ENCODE measurements around the gene C3orf38.
"Not testable (repeated sequence)": the region's sequence is repeated elsewhere in the genome, so short reads cannot be mapped to it uniquely, and the experiment has no call there.

Gene C3orf38

DNA sequence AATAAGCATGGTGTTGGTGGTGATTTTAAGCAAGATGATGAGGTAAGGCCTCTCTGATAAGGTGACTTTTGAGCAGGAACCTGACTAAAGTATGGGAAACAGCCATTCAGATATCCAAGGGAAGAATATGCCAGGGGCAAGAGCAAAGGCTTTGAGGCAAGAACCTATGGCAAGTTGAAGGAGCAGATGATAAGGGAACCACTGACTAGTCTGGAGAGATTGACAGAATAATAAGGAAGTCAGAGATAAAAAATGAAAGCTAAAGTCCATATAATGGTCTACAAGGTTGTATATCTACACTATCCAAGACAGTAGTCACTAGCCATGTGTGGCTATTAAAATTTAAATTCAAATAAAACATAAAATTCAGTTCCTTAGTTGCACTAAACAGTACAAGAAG lies 2.5 kb upstream of the C3orf38 start:
- Mint-ChIP-seq H3K27ac (no peak overlapping the region), H3K4me3 (peak overlapping the region; percentile 6)

DNA sequence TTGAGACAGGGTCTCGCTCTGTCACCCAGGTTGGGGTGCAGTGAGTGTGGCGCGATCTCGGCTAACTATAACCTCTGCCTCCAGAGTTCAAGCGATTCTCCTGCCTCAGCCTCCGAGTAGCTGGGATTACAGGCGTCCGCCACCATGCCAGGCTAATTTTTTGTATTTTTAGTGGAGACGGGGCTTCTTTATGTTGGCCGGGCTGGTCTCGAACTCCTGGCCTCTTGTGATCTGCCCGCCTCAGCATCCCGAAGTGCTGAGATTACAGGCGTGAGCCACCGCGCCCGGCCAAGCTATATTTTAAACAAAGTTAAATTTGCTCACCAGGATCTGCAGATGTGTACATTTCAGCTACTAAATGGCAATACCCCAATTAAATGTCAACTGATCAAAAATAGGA lies 1.1 kb upstream of the C3orf38 start:
- peak overlapping the region; percentile 96 for H3K27ac Mint-ChIP-seq
- H3K4me3 Mint-ChIP-seq, result peak overlapping the region; percentile 97
- peaks cover 2% of the 10 kb centered on the region for H3K36me3 Mint-ChIP-seq
- H3K9me3 Mint-ChIP-seq, result no peaks in the 10 kb centered on the region
- peaks cover 22% of the 10 kb centered on the region for H3K4me1 Mint-ChIP-seq
- H3K27me3 Mint-ChIP-seq, result no peaks in the 10 kb centered on the region

More for the DNA sequence above, 2.5 kb upstream of the C3orf38 start:
- Mint-ChIP-seq H3K9me3 (no peaks in the 10 kb centered on the region), H3K4me1 (peaks cover 14% of the 10 kb centered on the region), H3K36me3 (no peaks in the 10 kb centered on the region), H3K27me3 (no peaks in the 10 kb centered on the region)

DNA sequence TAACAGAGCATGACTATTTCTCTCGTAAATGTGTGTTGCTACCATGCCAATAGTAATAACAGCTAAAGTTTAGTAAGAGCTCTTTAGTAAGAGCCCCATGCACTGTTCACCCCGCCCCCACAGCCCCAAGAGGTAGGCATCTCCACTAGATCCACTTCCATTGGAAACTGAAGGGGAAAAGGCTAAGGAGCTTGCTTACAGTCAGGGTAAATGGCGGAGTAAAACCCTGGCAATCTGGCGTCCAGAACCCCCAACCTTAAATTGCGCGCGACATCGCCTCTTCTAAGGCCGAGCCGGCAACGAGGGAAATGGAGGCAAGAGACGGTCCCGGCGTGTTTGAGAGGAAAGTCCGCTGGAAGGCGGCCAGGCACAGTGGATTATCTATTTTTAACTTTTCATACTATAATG lies 654 bp upstream of the C3orf38 start:
- H3K36me3 Mint-ChIP-seq, result peaks cover 2% of the 10 kb centered on the region
- H3K4me1 Mint-ChIP-seq, result peaks cover 22% of the 10 kb centered on the region
- no peaks in the 10 kb centered on the region for H3K9me3 Mint-ChIP-seq
- H3K27ac Mint-ChIP-seq, result peak overlapping the region; percentile 96
- H3K4me3 Mint-ChIP-seq, result peak overlapping the region; percentile 97
- no peaks in the 10 kb centered on the region for H3K27me3 Mint-ChIP-seq

DNA sequence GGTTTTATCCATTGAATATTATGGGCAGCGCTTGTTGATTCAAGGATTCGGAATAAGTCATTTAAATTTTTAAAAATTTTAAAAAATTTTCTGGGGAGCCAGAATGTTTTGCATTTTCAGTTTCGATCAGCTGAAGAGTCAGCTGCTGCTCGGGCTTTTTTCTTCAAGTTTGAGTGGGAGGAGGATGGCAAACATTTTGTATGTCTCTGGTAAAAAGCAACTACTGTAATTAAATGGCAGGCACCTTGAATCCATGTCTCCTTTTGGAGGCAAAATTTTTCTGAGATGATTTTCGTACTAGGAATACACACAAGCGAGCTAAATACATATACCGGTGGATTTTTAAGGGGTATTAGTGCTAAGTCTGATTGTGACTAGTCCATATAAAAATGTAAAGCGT lies 612 bp downstream of the C3orf38 start:
- H3K36me3 Mint-ChIP-seq, result peaks cover 4% of the 10 kb centered on the region
- peak overlapping the region; percentile 98 for H3K27ac Mint-ChIP-seq
- H3K27me3 Mint-ChIP-seq, result no peaks in the 10 kb centered on the region
- H3K9me3 Mint-ChIP-seq, result no peaks in the 10 kb centered on the region
- H3K4me1 Mint-ChIP-seq, result peaks cover 27% of the 10 kb centered on the region
- peak overlapping the region; percentile 98 for H3K4me3 Mint-ChIP-seq

DNA sequence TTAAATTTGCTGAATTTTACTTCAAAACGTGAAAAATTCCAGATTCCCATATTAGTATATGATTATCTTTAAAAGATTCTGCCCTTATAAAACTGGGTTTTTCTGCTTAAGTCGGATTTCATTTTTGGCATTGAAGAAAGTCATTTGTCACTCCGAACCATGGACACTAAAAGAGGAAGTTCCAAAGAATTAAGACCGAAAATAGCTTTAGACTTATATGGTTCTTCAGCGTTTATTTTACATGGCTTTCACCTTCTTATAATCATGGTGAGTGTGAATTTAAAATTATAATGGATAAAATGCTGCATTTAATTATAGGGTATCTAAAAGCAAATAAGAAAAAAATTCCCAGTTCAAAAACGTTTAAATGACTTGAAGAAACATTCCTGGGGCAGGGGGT lies 1.0 kb downstream of the C3orf38 start:
- peak overlapping the region; percentile 98 for H3K27ac Mint-ChIP-seq
- H3K4me1 Mint-ChIP-seq, result peaks cover 30% of the 10 kb centered on the region
- H3K9me3 Mint-ChIP-seq, result no peaks in the 10 kb centered on the region
- H3K4me3 Mint-ChIP-seq, result peak overlapping the region; percentile 98
- H3K36me3 Mint-ChIP-seq, result peaks cover 7% of the 10 kb centered on the region
- H3K27me3 Mint-ChIP-seq, result no peaks in the 10 kb centered on the region

DNA sequence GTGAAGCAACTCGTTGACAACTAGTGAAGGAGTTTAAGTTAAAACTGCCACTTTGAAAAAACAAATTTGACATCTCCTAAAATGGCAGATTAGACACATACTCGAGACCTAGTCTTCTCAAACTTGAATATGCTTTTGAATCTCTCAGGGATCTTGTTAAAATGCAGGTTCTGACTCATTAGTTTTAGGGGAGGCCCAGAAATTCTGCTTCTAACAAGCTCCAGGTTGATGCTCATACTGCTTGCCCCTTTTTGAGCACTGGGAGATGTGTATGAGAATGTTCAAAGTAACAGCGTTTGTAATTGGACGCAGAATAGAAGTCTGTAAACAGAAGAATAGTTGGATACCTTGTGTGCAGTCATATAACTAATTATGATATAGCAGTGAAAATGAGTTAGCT lies 1.6 kb downstream of the C3orf38 start:
- Mint-ChIP-seq H3K4me1 (peaks cover 35% of the 10 kb centered on the region), H3K27ac (peak overlapping the region; percentile 98), H3K4me3 (peak overlapping the region; percentile 98), H3K9me3 (no peaks in the 10 kb centered on the region), H3K36me3 (peaks cover 9% of the 10 kb centered on the region), H3K27me3 (no peaks in the 10 kb centered on the region)

DNA sequence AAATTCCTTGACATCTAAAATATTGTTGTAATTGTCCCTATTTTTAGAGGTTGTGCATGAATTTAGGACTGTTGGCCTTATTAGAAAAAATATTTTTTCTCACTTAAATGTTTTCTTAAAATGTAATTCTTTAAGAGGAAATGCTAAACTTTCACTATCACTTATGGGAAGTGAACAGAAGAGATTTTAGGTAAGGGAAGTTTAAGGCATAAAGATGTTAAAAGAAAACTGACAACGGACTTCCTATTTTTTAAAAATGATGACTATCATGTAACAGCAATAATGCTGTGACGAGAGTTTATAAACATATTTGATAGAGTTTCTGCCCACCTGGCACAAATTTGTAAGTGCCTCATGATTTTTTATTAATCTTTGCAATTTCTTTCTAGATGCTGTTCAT lies 3.1 kb downstream of the C3orf38 start:
- Mint-ChIP-seq H3K36me3 (peaks cover 17% of the 10 kb centered on the region), H3K27ac (peak overlapping the region; percentile 10), H3K4me1 (peaks cover 47% of the 10 kb centered on the region), H3K9me3 (no peaks in the 10 kb centered on the region), H3K4me3 (peak overlapping the region; percentile 54), H3K27me3 (no peaks in the 10 kb centered on the region)

DNA sequence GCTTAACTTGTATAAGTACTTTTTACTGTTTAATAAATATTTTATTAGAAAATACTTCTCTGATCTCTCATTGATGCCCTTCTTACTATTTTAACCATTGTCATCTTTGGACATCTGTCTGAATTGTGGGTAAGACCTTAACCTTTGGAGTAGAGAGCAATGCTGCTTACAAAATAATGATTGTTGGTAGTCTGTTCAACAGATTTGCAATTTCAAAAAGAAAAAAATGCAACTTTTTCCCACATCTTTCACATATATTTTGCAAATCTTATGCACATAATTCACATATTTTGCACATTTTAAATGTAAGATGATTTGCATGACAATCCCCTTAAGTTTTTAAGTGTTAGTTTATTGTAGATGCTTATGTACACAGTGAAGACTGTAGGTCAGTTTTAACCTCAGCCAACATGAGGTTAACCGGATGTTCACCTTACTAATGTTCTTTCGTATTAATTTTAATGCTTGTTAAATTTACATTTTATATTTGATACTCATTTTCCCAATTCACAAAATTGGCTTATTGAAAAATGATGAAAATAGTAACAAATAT lies 16.7 kb downstream of the C3orf38 start:
- Mint-ChIP-seq H3K9me3 (no peaks in the 10 kb centered on the region), H3K36me3 (peaks cover 26% of the 10 kb centered on the region), H3K4me1 (peaks cover 20% of the 10 kb centered on the region), H3K27ac (no peak overlapping the region), H3K27me3 (no peaks in the 10 kb centered on the region), H3K4me3 (no peak overlapping the region)

DNA sequence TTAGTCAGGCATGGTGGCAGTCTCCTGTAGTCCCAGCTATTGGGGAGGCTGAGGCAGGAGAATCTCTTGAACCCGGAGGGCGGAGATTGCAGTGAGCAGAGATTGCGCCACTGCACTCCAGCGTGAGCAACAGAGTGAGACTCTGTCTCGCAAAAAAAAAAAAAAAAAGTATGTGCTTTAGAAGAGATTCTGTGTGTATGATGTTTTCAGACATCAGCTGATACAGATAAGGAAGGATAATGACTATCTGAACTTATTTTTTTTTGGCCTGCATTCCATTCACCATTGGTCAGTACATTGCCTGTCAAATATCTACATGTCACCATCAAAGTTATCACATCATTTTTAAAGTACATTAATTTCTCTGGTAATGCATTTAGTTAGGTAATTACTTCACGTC lies 17.4 kb downstream of the C3orf38 start:
- Mint-ChIP-seq H3K36me3 (peaks cover 25% of the 10 kb centered on the region), H3K4me1 (peaks cover 16% of the 10 kb centered on the region), H3K4me3 (no peak overlapping the region), H3K9me3 (no peaks in the 10 kb centered on the region), H3K27me3 (no peaks in the 10 kb centered on the region), H3K27ac (no peak overlapping the region)

DNA sequence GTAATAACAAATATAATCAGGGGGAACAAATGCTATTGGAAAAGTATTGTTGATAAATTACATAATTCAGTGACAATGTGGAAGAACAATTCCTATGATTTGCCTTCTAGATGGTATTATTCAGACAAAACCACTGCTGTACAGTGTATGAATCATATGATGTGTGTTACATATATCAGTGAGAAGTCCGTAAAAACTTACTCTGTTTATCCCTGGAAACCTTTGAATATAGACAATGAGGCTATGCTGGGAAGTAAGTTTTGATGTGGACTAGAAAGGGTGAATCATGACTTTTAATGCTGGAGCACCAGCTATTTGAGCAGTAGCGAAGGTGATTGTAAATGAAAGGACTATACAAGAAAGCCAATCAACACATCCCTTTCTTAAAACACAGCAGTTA lies 17.9 kb downstream of the C3orf38 start:
- Mint-ChIP-seq H3K36me3 (peaks cover 23% of the 10 kb centered on the region), H3K27me3 (no peaks in the 10 kb centered on the region), H3K4me1 (peaks cover 10% of the 10 kb centered on the region), H3K27ac (no peak overlapping the region), H3K4me3 (no peak overlapping the region), H3K9me3 (no peaks in the 10 kb centered on the region)

DNA sequence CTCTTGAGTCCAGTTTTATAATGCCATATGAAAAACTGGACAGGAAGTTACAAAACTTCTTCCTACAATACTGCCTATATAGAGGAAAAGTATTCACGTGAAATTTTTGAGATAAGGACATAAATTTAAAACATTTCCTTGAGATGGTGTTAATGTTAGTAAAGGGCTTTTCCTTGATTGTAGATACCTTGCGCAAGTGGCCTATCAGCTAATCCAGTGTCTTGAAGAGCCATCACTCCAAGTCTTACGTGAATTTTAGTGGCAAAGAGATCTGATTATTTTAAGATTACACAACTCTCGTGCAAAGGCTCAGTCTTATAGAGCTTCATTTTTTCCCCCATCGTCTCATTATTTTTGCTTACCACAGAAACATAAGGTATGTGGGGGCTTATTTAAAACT lies 18.4 kb downstream of the C3orf38 start:
- no peak overlapping the region for H3K4me3 Mint-ChIP-seq
- H3K27ac Mint-ChIP-seq, result no peak overlapping the region
- no peaks in the 10 kb centered on the region for H3K9me3 Mint-ChIP-seq
- peaks cover 21% of the 10 kb centered on the region for H3K36me3 Mint-ChIP-seq
- H3K27me3 Mint-ChIP-seq, result no peaks in the 10 kb centered on the region
- peaks cover 6% of the 10 kb centered on the region for H3K4me1 Mint-ChIP-seq

DNA sequence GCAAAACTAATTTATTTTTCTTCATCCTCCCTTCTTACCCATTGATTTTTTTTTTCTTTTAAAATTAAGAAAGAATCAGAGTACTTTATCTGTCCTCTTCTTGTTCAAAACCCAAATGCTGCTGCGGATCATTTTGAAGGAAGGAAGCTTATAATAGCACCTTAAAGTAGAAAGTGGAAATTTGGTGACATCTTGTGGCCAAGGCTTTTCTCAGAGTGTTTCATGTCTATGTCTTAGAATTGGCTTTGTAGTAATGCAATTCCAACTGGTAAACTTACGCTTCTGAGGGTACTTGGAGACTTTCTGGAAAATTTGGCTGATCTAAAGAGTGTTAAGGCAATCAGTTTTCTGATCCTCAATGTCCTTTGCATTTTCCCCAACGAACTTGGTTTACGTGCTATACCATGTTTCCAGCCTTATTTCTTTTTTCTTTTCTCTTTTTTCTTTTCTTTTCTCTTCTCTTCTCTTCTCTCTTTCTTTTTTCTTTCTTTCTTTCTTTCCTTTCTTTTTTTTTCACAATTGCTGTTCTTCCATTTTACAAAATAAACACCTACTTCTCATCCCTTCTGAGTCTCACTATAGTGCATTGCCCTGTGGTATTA lies 30.7 kb downstream of the C3orf38 start:
- Mint-ChIP-seq H3K9me3 (no peaks in the 10 kb centered on the region), H3K27me3 (no peaks in the 10 kb centered on the region), H3K4me1 (peaks cover 7% of the 10 kb centered on the region), H3K4me3 (no peak overlapping the region), H3K27ac (no peak overlapping the region), H3K36me3 (peaks cover 2% of the 10 kb centered on the region)

DNA sequence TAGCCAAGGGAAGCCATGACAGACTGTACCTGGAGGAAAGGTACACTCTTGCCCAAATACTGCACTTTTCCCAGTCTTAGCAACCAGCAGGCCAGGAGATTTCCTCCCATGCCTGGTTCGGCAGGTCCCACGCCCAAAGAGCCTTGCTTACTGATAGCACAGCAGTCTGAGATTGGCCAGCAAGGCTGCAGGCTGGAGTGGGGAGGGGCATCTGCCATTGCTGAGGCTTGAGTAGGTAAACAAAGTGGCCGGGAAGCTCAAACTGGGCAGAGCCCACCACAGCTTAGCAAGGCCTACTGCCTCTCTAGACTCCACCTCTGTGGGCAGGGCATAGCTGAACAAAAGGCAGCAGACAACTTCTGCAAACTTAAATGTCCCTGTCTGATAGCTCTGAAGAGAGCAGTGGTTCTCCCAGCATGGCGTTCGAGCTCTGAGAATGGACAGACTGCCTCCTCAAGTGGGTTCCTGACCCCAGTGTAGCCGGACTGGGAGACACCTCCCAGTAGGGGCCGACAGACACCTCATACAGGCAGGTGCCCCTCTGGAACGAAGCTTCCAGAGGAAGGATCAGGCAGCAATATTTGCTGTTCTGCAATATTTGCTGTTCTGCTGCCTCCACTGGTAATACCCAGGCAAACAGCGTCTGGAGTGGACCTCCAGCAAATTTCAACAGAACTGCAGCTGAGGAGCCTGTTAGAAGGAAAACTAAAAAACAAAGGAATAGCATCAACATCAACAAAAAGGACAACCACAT lies 32.6 kb downstream of the C3orf38 start:
- H3K27ac Mint-ChIP-seq, H3K4me1 Mint-ChIP-seq: not testable (repeated sequence)

DNA sequence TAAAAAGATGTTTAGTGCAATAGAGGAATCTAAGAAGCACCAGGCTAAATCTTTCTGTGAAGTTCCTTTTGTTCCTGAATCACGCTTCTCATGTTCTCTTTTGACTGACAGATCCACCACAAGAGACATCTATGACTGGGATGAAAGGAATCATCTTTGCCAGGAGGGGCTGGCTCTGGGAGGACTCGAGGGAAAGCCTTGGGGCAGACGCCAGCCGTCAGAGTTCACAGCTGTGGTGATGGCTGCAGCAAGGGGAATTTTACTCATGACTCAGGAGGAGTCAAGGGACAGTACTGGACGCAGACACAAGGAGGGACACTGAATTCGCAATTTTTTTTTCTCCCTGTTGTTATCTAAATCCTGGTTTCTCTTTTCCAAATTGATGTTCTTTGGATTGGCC lies 38.7 kb downstream of the C3orf38 start:
- no peak overlapping the region for H3K27ac Mint-ChIP-seq
- no peaks in the 10 kb centered on the region for H3K27me3 Mint-ChIP-seq
- peaks cover 9% of the 10 kb centered on the region for H3K9me3 Mint-ChIP-seq
- no peak overlapping the region for H3K4me3 Mint-ChIP-seq
- H3K4me1 Mint-ChIP-seq, result peaks cover 3% of the 10 kb centered on the region
- peaks cover 2% of the 10 kb centered on the region for H3K36me3 Mint-ChIP-seq

More for the DNA sequence above, 32.6 kb downstream of the C3orf38 start:
- not testable (repeated sequence) for H3K27me3 Mint-ChIP-seq, H3K4me3 Mint-ChIP-seq, H3K9me3 Mint-ChIP-seq, H3K36me3 Mint-ChIP-seq

DNA sequence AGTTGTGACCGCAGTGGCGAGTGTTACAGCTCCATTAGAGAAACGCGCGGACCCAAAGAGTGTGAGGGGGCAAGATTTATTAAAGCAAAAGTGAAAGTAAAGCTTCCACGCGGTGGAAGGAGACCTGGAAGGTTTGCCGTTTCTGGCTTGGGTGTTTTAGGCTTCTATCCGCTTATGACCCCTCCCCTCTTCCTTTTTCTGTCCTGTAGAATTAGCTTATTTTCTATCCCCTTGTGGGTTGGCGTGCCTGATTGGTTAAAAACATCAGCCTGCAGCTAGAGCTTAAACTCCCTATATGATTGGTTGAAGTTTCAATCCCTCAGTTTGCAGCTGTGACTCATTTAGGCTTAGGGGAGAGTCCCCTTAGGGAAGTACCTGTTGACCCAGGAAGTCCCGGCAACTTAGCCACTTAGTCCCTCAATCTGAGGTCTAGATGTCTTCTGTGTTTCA lies 39.6 kb downstream of the C3orf38 start:
- Mint-ChIP-seq H3K27ac (no peak overlapping the region), H3K4me1 (peaks cover 3% of the 10 kb centered on the region), H3K9me3 (peaks cover 9% of the 10 kb centered on the region), H3K36me3 (peaks cover 2% of the 10 kb centered on the region), H3K27me3 (no peaks in the 10 kb centered on the region), H3K4me3 (no peak overlapping the region)

DNA sequence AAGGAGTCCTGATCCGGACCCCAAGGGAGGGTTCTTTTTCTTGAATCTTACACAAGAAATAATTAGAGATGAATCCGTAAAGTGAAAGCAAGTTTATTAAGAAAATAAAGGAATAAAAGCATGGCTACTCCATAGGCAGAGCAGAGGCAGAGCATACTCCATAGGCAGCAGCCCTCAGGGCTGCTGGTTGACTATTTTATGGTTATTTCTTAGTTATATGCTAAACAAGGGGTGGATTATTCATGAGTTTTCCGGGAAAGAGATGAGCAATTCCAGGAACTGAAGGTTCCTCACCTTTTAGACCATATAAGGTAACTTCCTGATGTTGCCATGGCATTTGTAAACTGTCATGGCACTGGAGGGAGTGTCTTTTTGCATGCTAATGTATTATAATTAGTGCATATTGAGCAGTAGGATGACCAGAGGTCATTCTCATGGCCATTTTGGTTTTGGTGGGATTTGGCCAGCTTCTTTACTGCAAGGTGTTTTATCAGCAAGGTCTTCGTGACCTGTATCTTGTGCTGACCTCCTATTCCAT lies 42.2 kb downstream of the C3orf38 start:
- Mint-ChIP-seq H3K27me3 (no peaks in the 10 kb centered on the region), H3K36me3 (no peaks in the 10 kb centered on the region), H3K27ac (no peak overlapping the region), H3K9me3 (peaks cover 9% of the 10 kb centered on the region), H3K4me3 (no peak overlapping the region), H3K4me1 (peaks cover 3% of the 10 kb centered on the region)
